ENCODE measurements around the gene PDZD2. TPM values are rescaled to one million over a fixed set of nuclear protein-coding genes. Genes with fewer than 3 reads are reported as not detected.

Gene PDZD2
- total RNA-seq, 4 donors from 2014 or later = 10.2 to 15.0 (median 12.2) TPM

- H3K4me1 ChIP-seq = peaks cover 57 to 69% (median 64%) of the 10 kb centered on the region in 4 donors
- intact Hi-C loops (cut with DNase I) = loop anchor here (5.0 kb wide), 1 partner anchor 92 kb away; no protein-coding TSS in a partner anchor
- H3K27ac ChIP-seq (replicated peaks in 1 of 4) = peak overlapping the region in 3 of 4 donors; percentile 27 to 73 (median 56)
Observed at GRCh38 chr5:32029261-32029660, 390.3 kb downstream of the PDZD2 start.

GRCh38 chr5:32029781-32030180 is 390.9 kb downstream of the PDZD2 start:
- Histone ChIP-seq H3K9me3 (no peaks in the 10 kb centered on the region), H3K4me1 (peaks cover 57 to 71% (median 64%) of the 10 kb centered on the region in 4 donors), H3K27ac (replicated peaks in 1 of 4) (peak overlapping the region in 2 of 4 donors; percentile 12 to 27), H3K4me3 (no peak overlapping the region), H3K36me3 (no peaks in the 10 kb centered on the region), H3K27me3 (no peaks in the 10 kb centered on the region)
- TF ChIP-seq EP300 (IDR thresholded peaks at IDR 0.05) = no peak
- intact Hi-C loops (cut with DNase I) = loop anchor here (5.0 kb wide), 1 partner anchor 92 kb away; no protein-coding TSS in a partner anchor
- no peak for DNase-seq (ENCODE audit: extremely low spot score)
- 82% methylated on average over 4 of the region's 4 CpGs for WGBS

More at GRCh38 chr5:32029261-32029660, 390.3 kb downstream of the PDZD2 start:
- no peak overlapping the region for H3K4me3 ChIP-seq
- no peaks in the 10 kb centered on the region for H3K27me3 ChIP-seq
- H3K9me3 ChIP-seq = no peaks in the 10 kb centered on the region
- WGBS = 74% methylated on average over 2 of the region's 2 CpGs
- TF ChIP-seq CTCF (IDR thresholded peaks at IDR 0.05) = no peak
- TF ChIP-seq POLR2AphosphoS5 (IDR thresholded peaks at IDR 0.05) = no peak
- no peak for TF ChIP-seq POLR2A (IDR thresholded peaks at IDR 0.05; ENCODE audit: low read depth)
- no peak for TF ChIP-seq EP300 (IDR thresholded peaks at IDR 0.05)
- DNase-seq (ENCODE audit: extremely low spot score) = no peak
- H3K36me3 ChIP-seq = no peaks in the 10 kb centered on the region

DNA sequence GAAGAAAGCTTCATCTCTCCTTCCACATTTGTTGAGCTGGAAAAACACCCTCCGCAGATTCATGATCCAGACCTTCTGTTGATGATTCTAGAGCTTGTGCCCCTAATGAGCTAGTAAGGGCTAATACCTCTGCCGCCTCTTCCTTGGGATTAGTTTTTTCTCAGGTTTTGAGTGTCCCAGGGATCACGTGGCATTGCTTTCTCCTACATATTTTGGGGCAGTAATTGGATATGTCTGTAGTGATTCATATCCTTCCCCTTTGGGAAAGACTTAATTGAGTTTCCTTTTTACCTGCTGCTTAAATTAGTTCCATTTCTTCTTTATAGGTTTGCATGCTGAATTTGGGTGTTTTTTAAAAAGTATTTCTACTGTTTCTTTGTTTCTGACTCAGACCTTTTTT is 391.3 kb downstream of the PDZD2 start:
- H3K27ac ChIP-seq (replicated peaks in 1 of 4) = peak overlapping the region in 1 of 4 donors; percentile 27
- H3K4me1 ChIP-seq = peaks cover 57 to 71% (median 64%) of the 10 kb centered on the region in 4 donors
- no peak overlapping the region for H3K4me3 ChIP-seq
- TF ChIP-seq EP300 (IDR thresholded peaks at IDR 0.05) (no peak), POLR2AphosphoS5 (IDR thresholded peaks at IDR 0.05) (no peak), POLR2A (IDR thresholded peaks at IDR 0.05; ENCODE audit: low read depth) (no peak), CTCF (IDR thresholded peaks at IDR 0.05) (no peak)
- WGBS = 79% methylated on average over 3 of the region's 3 CpGs
- H3K36me3 ChIP-seq = no peaks in the 10 kb centered on the region
- no peaks in the 10 kb centered on the region for H3K9me3 ChIP-seq
- no peak for DNase-seq (ENCODE audit: extremely low spot score)
- H3K27me3 ChIP-seq = no peaks in the 10 kb centered on the region
- intact Hi-C loops (cut with DNase I) = no loop called here

- Histone ChIP-seq H3K4me1 (peaks cover 57 to 71% (median 64%) of the 10 kb centered on the region in 4 donors), H3K36me3 (no peaks in the 10 kb centered on the region), H3K27ac (replicated peaks in 1 of 4) (no peak overlapping the region), H3K9me3 (no peaks in the 10 kb centered on the region), H3K4me3 (no peak overlapping the region), H3K27me3 (no peaks in the 10 kb centered on the region)
- TF ChIP-seq POLR2A (IDR thresholded peaks at IDR 0.05; ENCODE audit: low read depth) (no peak), CTCF (IDR thresholded peaks at IDR 0.05) (no peak), POLR2AphosphoS5 (IDR thresholded peaks at IDR 0.05) (no peak)
- DNase-seq (ENCODE audit: extremely low spot score) = no peak
- intact Hi-C loops (cut with DNase I) = no loop called here
- WGBS = 83% methylated on average over 5 of the region's 5 CpGs
Observed at GRCh38 chr5:32030686-32031085, 391.8 kb downstream of the PDZD2 start.

- Histone ChIP-seq H3K4me1 (peaks cover 57 to 71% (median 64%) of the 10 kb centered on the region in 4 donors), H3K9me3 (no peaks in the 10 kb centered on the region), H3K36me3 (no peaks in the 10 kb centered on the region), H3K4me3 (no peak overlapping the region), H3K27ac (replicated peaks in 1 of 4) (no peak overlapping the region), H3K27me3 (no peaks in the 10 kb centered on the region)
- intact Hi-C loops (cut with DNase I) = no loop called here
- TF ChIP-seq CTCF (IDR thresholded peaks at IDR 0.05) (no peak), POLR2AphosphoS5 (IDR thresholded peaks at IDR 0.05) (no peak), POLR2A (IDR thresholded peaks at IDR 0.05; ENCODE audit: low read depth) (no peak), EP300 (IDR thresholded peaks at IDR 0.05) (no peak)
- DNase-seq (ENCODE audit: extremely low spot score) = no peak
- WGBS = 89% methylated on average over 4 of the region's 4 CpGs
Observed at GRCh38 chr5:32031089-32031488, 392.2 kb downstream of the PDZD2 start.

All from esophagus muscularis mucosa (tissue), 4 donors.